SH-SY5Y (cell line): ENCODE results near the gene NR3C1.

ENCODE experiments used
- GATA2 ChIP-seq: IDR thresholded peaks from 2 replicates; pipeline ENCODE4 v1.6.1; 2011; ENCODE audit warnings: mild to moderate bottlenecking, low read depth, low read length
- GATA3 ChIP-seq: IDR thresholded peaks from 2 replicates; pipeline ENCODE4 v1.6.1; 2011; ENCODE audit warnings: low read depth, mild to moderate bottlenecking, low read length, moderate library complexity

- TF ChIP-seq GATA3 (no peak), GATA2 (no peak)
Measured at GRCh38 chr5:143268388-143268787, 135.1 kb downstream of the NR3C1 start.
